K562 (cell line): Measurements from ENCODE around the gene GBF1. TPM values are rescaled to one million over a fixed set of nuclear protein-coding genes. Genes with fewer than 3 reads are reported as not detected.

Experiments used
- HES1 ChIP-seq: fragments of 450-650 bp; IDR thresholded peaks from 2 replicates; pipeline ENCODE4 v1.6.1; 2016; ENCODE audit warnings: low read depth, mild to moderate bottlenecking, moderate library complexity
- MBD2 ChIP-seq: sonication (generic); IDR thresholded peaks from 2 replicates; pipeline ENCODE4 v1.6.1; 2016; ENCODE audit warnings: low read depth, borderline replicate concordance
- MIER1 ChIP-seq: fragments of 450-650 bp; IDR thresholded peaks from 2 replicates; pipeline ENCODE4 v1.6.1; 2016; ENCODE audit warnings: antibody characterized with exemption, mild to moderate bottlenecking, low read depth
- MXI1 ChIP-seq: IDR thresholded peaks from 2 replicates; pipeline ENCODE4 v1.6.1; 2011; ENCODE audit warnings: low read depth, mild to moderate bottlenecking, improper control_type of control experiment, low read length
- NFIC ChIP-seq: fragments of 450-650 bp; IDR thresholded peaks from 2 replicates; pipeline ENCODE4 v1.6.1; 2017; ENCODE audit warnings: mild to moderate bottlenecking, inconsistent platforms
- NUFIP1 ChIP-seq: fragments of 450-650 bp; IDR thresholded peaks from 2 replicates; pipeline ENCODE4 v1.6.1; 2018; ENCODE audit not compliant: partially characterized antibody
- PHF8 ChIP-seq: fragments of 200-600 bp; sonication (generic); IDR thresholded peaks from 2 replicates; pipeline ENCODE4 v1.6.1; 2012; ENCODE audit warnings: mixed run types, mild to moderate bottlenecking, inconsistent platforms, low read length, moderate library complexity, borderline replicate concordance
- RREB1 ChIP-seq: fragments of 250-450 bp; sonication (Bioruptor Pico); IDR thresholded peaks from 2 replicates; pipeline ENCODE4 v1.4.0; 2020
- SIX5 ChIP-seq, 2 experiments: IDR thresholded peaks; 2 replicates each; pipeline ENCODE4 v1.6.1; 2011; ENCODE audit warnings: low read length in 2 of 2, borderline replicate concordance in 1 of 2, low read depth in 1 of 2, mild to moderate bottlenecking in 1 of 2, moderate library complexity in 1 of 2; ENCODE audit not compliant: insufficient read depth in 1 of 2
- SRSF9 ChIP-seq: fragments of 200-400 bp; formaldehyde crosslinking; IDR thresholded peaks from 2 replicates; pipeline ENCODE4 v1.6.1; 2017; ENCODE audit warnings: low read depth, low read length, borderline replicate concordance
- TCF15 ChIP-seq: fragments of 250-450 bp; sonication (Bioruptor Pico); IDR thresholded peaks from 2 replicates; pipeline ENCODE4 v1.8.0; 2022; ENCODE audit warnings: moderate library complexity, mild to moderate bottlenecking, inconsistent platforms
- TCF7L2 ChIP-seq: fragments of 150-350 bp; IDR thresholded peaks from 2 replicates; pipeline ENCODE4 v1.6.1; 2016; ENCODE audit warnings: low read depth, mild to moderate bottlenecking, low read length, moderate library complexity
- TFAP4 ChIP-seq: sonication (generic); formaldehyde crosslinking; IDR thresholded peaks from 2 replicates; pipeline ENCODE4 v1.8.0; 2022; ENCODE audit warnings: missing genetic modification reagents, mild to moderate bottlenecking, moderate library complexity, borderline replicate concordance
- U2AF1 ChIP-seq: fragments of 200-400 bp; formaldehyde crosslinking; optimal IDR thresholded peaks from 2 replicates; pipeline ENCODE3; 2017; ENCODE audit warnings: mild to moderate bottlenecking, low read depth, low read length, moderate library complexity
- UBTF ChIP-seq, 2 experiments: IDR thresholded peaks; 2 replicates each; pipeline ENCODE4 v1.6.1; 2012; ENCODE audit warnings: improper control_type of control experiment in 2 of 2, low read depth in 2 of 2, low read length in 2 of 2, borderline replicate concordance in 1 of 2
- ZC3H4 ChIP-seq: sonication (generic); formaldehyde crosslinking; IDR thresholded peaks from 2 replicates; pipeline ENCODE4 v1.9.0; 2021; ENCODE audit warnings: missing genetic modification reagents, borderline replicate concordance
- ZNF561 ChIP-seq: fragments of 450-650 bp; formaldehyde crosslinking; conservative IDR thresholded peaks from 2 replicates; pipeline ENCODE4 v1.4.0; 2020; ENCODE audit warnings: mild to moderate bottlenecking, moderate library complexity
- polyA plus RNA-seq, 8 experiments: library from polyadenylated mRNA; depleted of rRNA in 4 of 8; stranded (reverse) in 5 of 8; unstranded in 3 of 8; fragments of >200 nt; fragmentation: Nextera tagmentation in 2 of 8; fragmentation: Illumina TruSeq in 1 of 8; extraction: Ambion mirVana in 2 of 8; extraction: Trizol in 1 of 8; gene quantifications; 2 replicates each; pipeline versions ENCODE4 v1.2.1 to v1.2.3, GENCODE V29; 2011 to 2014; ENCODE audit warnings: inconsistent platforms in 1 of 8, missing spikeins in 1 of 8
- total RNA-seq, 7 experiments: library from RNA; depleted of rRNA in 6 of 7; stranded (reverse); fragments of >200 nt in 6 of 7; fragmentation: Illumina TruSeq in 2 of 7; extraction: Trizol in 2 of 7; gene quantifications; 2 replicates each; pipeline versions ENCODE4 v1.2.1 to v1.2.3, GENCODE V29; 2011 to 2021; ENCODE audit warnings: low replicate concordance in 1 of 7

Gene GBF1
- total and polyA plus RNA-seq, 9 of the 15 experiments (the other 6 are each of a cell fraction or from before 2014, with no cell fraction given): 0.69 to 28.0 (median 10.3) TPM

- TF ChIP-seq TFAP4 (CRISPR knock-in tag): peak; percentile 71; the same call in 1 of the 2 replicates
- no peak for TF ChIP-seq SIX5 (IDR thresholded peaks at IDR 0.05; ENCODE audit: borderline replicate concordance in 1 of 2, insufficient read depth in 1 of 2, low read depth in 1 of 2, low read length in 2 of 2)
- TF ChIP-seq NFIC: peak; percentile 39; the same call in 1 of the 2 replicates
- no peak for TF ChIP-seq SRSF9
- peak; percentile 55; the same call in 1 of the 2 replicates for TF ChIP-seq PHF8
- TF ChIP-seq ZNF561 (CRISPR knock-in tag): no peak
- no peak for TF ChIP-seq MBD2
- TF ChIP-seq U2AF1: no peak
- TF ChIP-seq TCF15: no peak
- no peak for TF ChIP-seq NUFIP1
- no peak for TF ChIP-seq HES1
- TF ChIP-seq TCF7L2: no peak
- no peak for TF ChIP-seq RREB1 (CRISPR knock-in tag)
- no peak for TF ChIP-seq MXI1
- no peak for TF ChIP-seq UBTF (IDR thresholded peaks at IDR 0.05; ENCODE audit: borderline replicate concordance in 1 of 2, low read depth in 2 of 2, low read length in 2 of 2)
- TF ChIP-seq MIER1: no peak
- no peak for TF ChIP-seq ZC3H4 (CRISPR knock-in tag)
Measured at GRCh38 chr10:102394079-102394800, 148.9 kb downstream of the GBF1 start (continued).
